SH-SY5Y (cell line): ENCODE measurements around the gene KLHL13.

Experiments
- GATA2 ChIP-seq: IDR thresholded peaks from 2 replicates; pipeline ENCODE4 v1.6.1; 2011; ENCODE audit warnings: mild to moderate bottlenecking, low read depth, low read length
- GATA3 ChIP-seq: IDR thresholded peaks from 2 replicates; pipeline ENCODE4 v1.6.1; 2011; ENCODE audit warnings: low read depth, mild to moderate bottlenecking, low read length, moderate library complexity

The KLHL13 gene

GRCh38 chrX:118038614-118039365, 77.8 kb downstream of the KLHL13 start:
- TF ChIP-seq GATA3 (no peak), GATA2 (no peak)

- TF ChIP-seq GATA3, result no peak
- TF ChIP-seq GATA2, result no peak
Observed at GRCh38 chrX:118026631-118027030, 90.0 kb downstream of the KLHL13 start.

GRCh38 chrX:118025226-118025625, 91.4 kb downstream of the KLHL13 start:
- no peak for TF ChIP-seq GATA3
- no peak for TF ChIP-seq GATA2

- no peak for TF ChIP-seq GATA2
- TF ChIP-seq GATA3, result no peak
Observed at GRCh38 chrX:118024482-118024881, 92.1 kb downstream of the KLHL13 start.

GRCh38 chrX:118022753-118023152, 93.9 kb downstream of the KLHL13 start:
- no peak for TF ChIP-seq GATA3
- no peak for TF ChIP-seq GATA2

- TF ChIP-seq GATA3 (no peak), GATA2 (no peak)
Observed at GRCh38 chrX:118016422-118016821, 100.2 kb downstream of the KLHL13 start.

- TF ChIP-seq GATA3 (no peak), GATA2 (no peak)
Observed at GRCh38 chrX:118000518-118000917, 116.1 kb downstream of the KLHL13 start.

- TF ChIP-seq GATA2, result no peak
- no peak for TF ChIP-seq GATA3
Observed at GRCh38 chrX:117998171-117998570, 118.4 kb downstream of the KLHL13 start.

GRCh38 chrX:117996918-117997480, 119.6 kb downstream of the KLHL13 start:
- TF ChIP-seq GATA3 (no peak), GATA2 (no peak)

GRCh38 chrX:117996408-117996807, 120.2 kb downstream of the KLHL13 start:
- TF ChIP-seq GATA2 (no peak), GATA3 (no peak)

GRCh38 chrX:117995378-117995777, 121.2 kb downstream of the KLHL13 start:
- no peak for TF ChIP-seq GATA3
- no peak for TF ChIP-seq GATA2

GRCh38 chrX:117992192-117992723, 124.4 kb downstream of the KLHL13 start:
- TF ChIP-seq GATA3, result no peak
- no peak for TF ChIP-seq GATA2

GRCh38 chrX:117990438-117990837, 126.2 kb downstream of the KLHL13 start:
- no peak for TF ChIP-seq GATA2
- TF ChIP-seq GATA3, result no peak

- TF ChIP-seq GATA2 (no peak), GATA3 (no peak)
Observed at GRCh38 chrX:117989512-117989911, 127.1 kb downstream of the KLHL13 start.

- no peak for TF ChIP-seq GATA2
Observed at GRCh38 chrX:117987373-117987772, 129.2 kb downstream of the KLHL13 start.
